ENCODE measurements around the gene PMS2. TPM values are rescaled to one million over a fixed set of nuclear protein-coding genes. Genes with fewer than 3 reads are reported as not detected.

The PMS2 gene
- total RNA-seq, 1 donor from 2014 or later: 24.3 TPM

GRCh38 chr7:6023974-6024435, 15.2 kb upstream of the PMS2 start:
- Mint-ChIP-seq H3K4me1 (ENCODE audit: low read depth, unreplicated experiment) (no peaks in the 10 kb centered on the region), H3K27me3 (ENCODE audit: unreplicated experiment) (peaks cover 2% of the 10 kb centered on the region), H3K36me3 (ENCODE audit: unreplicated experiment) (no peaks in the 10 kb centered on the region), H3K27ac (ENCODE audit: unreplicated experiment) (peak overlapping the region; percentile 10), H3K9me3 (ENCODE audit: unreplicated experiment) (peaks cover 3% of the 10 kb centered on the region), H3K4me3 (ENCODE audit: unreplicated experiment) (no peak overlapping the region)
- no peak for DNase-seq
- no peak for TF ChIP-seq CTCF (IDR thresholded peaks at IDR 0.05; ENCODE audit: partially characterized antibody, unreplicated experiment)

- TF ChIP-seq CTCF (IDR thresholded peaks at IDR 0.05; ENCODE audit: partially characterized antibody, unreplicated experiment): no peak
- Mint-ChIP-seq H3K9me3 (ENCODE audit: unreplicated experiment) (peaks cover 3% of the 10 kb centered on the region), H3K27ac (ENCODE audit: unreplicated experiment) (no peak overlapping the region), H3K4me1 (ENCODE audit: low read depth, unreplicated experiment) (no peaks in the 10 kb centered on the region), H3K27me3 (ENCODE audit: unreplicated experiment) (peaks cover 2% of the 10 kb centered on the region), H3K4me3 (ENCODE audit: unreplicated experiment) (no peak overlapping the region), H3K36me3 (ENCODE audit: unreplicated experiment) (no peaks in the 10 kb centered on the region)
- DNase-seq: no peak
These were observed 13.9 kb upstream of the PMS2 start for GRCh38 chr7:6022707-6023106.

- DNase-seq: no peak
- H3K4me3 Mint-ChIP-seq (ENCODE audit: unreplicated experiment): no peak overlapping the region
- H3K9me3 Mint-ChIP-seq (ENCODE audit: unreplicated experiment): peaks cover 1% of the 10 kb centered on the region
- peak overlapping the region; percentile 15 for H3K27ac Mint-ChIP-seq (ENCODE audit: unreplicated experiment)
- no peaks in the 10 kb centered on the region for H3K4me1 Mint-ChIP-seq (ENCODE audit: low read depth, unreplicated experiment)
- TF ChIP-seq CTCF (IDR thresholded peaks at IDR 0.05; ENCODE audit: partially characterized antibody, unreplicated experiment): no peak
- H3K36me3 Mint-ChIP-seq (ENCODE audit: unreplicated experiment): no peaks in the 10 kb centered on the region
- peaks cover 1% of the 10 kb centered on the region for H3K27me3 Mint-ChIP-seq (ENCODE audit: unreplicated experiment)
These were observed 11.8 kb upstream of the PMS2 start for GRCh38 chr7:6020371-6021286.

- Mint-ChIP-seq H3K9me3 (ENCODE audit: unreplicated experiment) (no peaks in the 10 kb centered on the region), H3K27ac (ENCODE audit: unreplicated experiment) (peak overlapping the region; percentile 80), H3K27me3 (ENCODE audit: unreplicated experiment) (peaks cover 1% of the 10 kb centered on the region), H3K4me3 (ENCODE audit: unreplicated experiment) (no peak overlapping the region), H3K4me1 (ENCODE audit: low read depth, unreplicated experiment) (no peaks in the 10 kb centered on the region), H3K36me3 (ENCODE audit: unreplicated experiment) (no peaks in the 10 kb centered on the region)
- TF ChIP-seq CTCF (IDR thresholded peaks at IDR 0.05; ENCODE audit: partially characterized antibody, unreplicated experiment): no peak
- DNase-seq: no peak
These were observed 7.8 kb upstream of the PMS2 start for GRCh38 chr7:6016653-6016966.

GRCh38 chr7:6015917-6016652, 7.2 kb upstream of the PMS2 start:
- peak overlapping the region; percentile 80 for H3K27ac Mint-ChIP-seq (ENCODE audit: unreplicated experiment)

More at GRCh38 chr7:6015917-6016652, 7.2 kb upstream of the PMS2 start:
- TF ChIP-seq CTCF (IDR thresholded peaks at IDR 0.05; ENCODE audit: partially characterized antibody, unreplicated experiment): no peak
- Mint-ChIP-seq H3K4me3 (ENCODE audit: unreplicated experiment) (no peak overlapping the region), H3K9me3 (ENCODE audit: unreplicated experiment) (no peaks in the 10 kb centered on the region), H3K4me1 (ENCODE audit: low read depth, unreplicated experiment) (no peaks in the 10 kb centered on the region), H3K36me3 (ENCODE audit: unreplicated experiment) (no peaks in the 10 kb centered on the region), H3K27me3 (ENCODE audit: unreplicated experiment) (peaks cover 1% of the 10 kb centered on the region)
- no peak for DNase-seq

All from glutamatergic neuron (in vitro differentiated cells).